ENCODE measurements around the gene MESD.

Gene MESD

DNA sequence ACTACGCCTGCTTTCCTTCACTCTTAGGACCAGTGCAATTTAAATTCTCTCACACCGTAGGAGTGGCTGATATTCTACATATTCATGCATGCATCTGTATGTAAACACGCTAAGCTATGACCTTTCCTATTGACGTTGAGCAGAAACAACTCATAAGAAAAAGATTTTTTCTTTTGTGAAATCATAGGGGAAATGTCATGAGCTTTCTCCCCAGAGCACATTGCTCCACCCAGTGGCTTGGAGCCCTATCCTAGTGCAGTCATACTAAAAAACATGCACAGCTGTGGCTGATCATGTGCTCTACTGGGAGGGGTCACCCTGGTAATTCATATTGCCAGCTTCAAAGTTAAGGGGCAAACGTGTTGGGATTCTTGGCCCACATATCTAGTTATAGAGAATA lies 1.8 kb upstream of the MESD start:
- DNase-seq (ENCODE audit: low read depth in 2 of 2) = no peak

DNA sequence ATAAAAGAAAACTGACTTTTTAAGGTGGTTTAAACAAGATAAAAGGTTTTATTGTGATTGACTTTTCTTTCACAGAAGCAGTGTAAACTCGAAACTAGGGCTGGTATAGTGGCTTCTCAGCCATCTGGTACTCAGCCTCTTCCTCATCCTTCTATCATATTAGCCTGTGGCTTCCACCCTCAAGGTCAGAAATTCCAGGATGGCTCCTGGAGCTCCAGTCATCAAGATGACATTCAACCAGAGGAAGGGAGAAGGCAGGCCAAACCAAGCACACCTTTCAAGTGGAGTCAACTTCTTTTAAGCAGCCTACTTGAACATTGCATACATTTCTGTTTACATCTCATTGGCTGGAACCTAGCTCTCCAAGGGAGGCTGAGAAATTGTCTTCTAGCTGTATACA lies 1.3 kb upstream of the MESD start:
- DNase-seq (ENCODE audit: low read depth in 2 of 2) = no peak

DNA sequence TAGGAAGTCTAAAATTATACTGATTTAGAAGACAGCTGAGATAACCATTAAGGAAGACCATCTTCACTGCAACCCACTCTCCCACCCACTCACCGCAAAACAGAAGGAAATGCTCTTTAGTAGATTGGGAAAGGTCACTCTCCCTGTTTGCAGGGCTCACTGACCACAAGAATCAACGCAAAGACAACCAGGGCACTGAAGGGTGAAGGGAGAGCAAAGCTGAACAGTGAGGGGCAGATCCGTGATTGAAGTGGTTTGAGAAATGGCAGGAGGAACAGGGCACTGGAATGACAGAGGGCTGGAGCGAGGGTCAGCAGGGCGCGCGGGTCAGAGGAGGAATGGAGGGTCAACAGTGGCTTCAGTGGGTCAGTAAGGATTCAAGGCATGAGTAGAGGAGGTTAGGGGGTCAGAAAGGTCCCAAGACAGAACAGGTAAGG lies 520 bp downstream of the MESD start:
- DNase-seq (ENCODE audit: low read depth in 2 of 2) = no peak

DNA sequence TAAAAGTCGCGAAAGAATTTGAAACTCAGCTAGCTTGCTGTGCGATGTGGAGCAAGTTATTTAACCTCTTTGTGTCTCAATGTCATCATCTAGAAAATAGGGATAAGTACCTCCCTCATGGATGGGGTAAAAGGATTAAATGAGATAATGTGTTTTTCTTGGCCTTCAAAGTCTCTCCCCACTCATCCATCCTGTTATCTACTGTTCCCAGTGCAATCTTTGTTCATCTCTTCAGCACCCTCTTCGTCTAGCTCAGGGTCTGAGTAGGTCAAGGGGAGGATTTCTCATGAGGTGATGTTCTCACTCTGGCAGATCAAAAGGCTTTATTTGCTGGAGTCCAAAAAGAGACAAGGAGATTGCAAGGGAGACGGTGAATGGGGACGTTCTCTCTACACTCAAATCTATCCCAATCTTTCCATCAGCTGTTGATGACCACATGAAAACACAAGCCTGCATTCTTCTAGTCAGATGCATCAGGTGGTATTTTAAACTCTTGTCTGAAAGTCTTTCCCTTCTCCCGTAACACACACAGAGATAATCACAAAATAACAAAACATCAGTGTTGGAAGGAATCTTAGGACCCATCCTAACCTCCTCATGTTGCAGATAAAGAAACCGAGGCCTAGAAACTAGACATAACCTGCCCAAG lies 1.3 kb downstream of the MESD start:
- no peak for DNase-seq (ENCODE audit: low read depth in 2 of 2)

DNA sequence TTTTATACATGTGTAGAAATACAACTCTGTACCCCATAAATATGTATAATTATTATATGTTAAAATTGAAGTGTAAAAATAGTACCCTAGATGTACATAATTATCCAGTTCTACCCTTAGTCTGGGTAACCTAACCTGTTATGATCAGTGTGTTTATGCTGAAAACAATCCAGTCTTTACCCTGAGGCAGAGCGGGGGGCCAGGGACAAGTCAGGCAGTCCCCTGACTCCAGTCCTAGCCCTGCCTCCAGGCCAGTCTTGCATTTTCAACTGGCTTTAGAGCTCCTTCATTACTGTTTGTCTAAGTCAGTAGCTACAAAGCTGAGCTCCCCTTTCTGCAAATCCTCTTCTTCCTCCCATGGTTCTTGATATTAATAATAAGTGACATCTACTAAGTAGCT lies 3.1 kb downstream of the MESD start:
- no peak for DNase-seq (ENCODE audit: low read depth in 2 of 2)

DNA sequence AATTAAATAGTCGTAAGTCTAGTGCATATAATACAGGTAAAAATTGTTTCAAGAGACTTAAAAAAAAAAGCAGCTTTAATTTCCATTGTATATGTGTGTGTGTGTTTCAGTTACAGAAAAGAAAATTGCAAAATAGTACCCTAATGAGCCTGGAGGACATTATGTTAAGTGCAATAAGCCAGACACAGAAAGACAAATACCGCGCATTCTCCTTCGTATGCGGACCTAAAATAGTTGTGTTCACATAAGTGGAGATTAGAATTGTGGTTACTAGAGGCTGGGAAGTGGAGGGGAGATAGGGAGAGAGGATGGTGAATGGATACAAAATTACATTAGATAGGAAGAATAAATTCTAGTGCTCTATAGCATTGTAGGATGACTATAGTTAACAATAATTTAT lies 3.6 kb downstream of the MESD start:
- no peak for DNase-seq (ENCODE audit: low read depth in 2 of 2)

DNA sequence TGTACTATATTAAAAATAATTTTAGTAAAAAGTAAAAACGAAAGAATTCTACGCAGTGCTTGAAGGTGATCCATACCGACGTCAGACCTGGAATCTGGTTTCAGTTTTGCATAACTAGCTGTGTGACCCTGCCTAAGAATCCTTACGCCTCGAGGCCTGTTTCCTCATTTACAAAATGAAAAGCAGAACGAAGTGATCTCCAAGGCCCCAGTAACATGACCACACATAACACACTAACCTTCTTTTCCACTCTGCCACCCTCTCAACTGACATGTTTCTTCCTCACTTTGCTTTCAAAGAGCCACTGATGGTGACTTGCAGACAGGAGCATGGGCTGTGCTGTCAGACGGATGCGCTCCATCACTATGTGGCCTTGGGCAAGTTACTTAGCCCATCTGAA lies 4.8 kb downstream of the MESD start:
- DNase-seq (ENCODE audit: low read depth in 2 of 2) = no peak

DNA sequence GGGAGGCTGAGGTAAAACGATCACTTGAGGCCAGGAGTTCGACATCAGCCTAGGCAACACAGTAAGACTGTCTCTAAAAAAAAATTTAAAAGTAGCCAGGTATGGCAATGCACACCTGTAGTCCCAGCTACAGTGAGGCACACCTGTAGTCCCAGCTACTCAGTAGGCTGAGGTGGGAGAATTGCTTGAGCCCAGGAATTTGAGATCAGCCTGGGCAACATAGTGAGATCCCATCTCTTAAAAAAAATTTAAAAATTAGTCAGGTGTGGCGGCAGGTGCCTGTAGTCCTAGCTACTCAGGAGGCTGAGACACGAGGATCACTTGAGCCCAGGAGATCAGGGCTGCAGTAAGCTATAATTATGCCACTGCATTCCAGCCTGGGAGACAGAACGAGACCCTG lies 6.8 kb downstream of the MESD start:
- DNase-seq (ENCODE audit: low read depth in 2 of 2) = no peak

DNA sequence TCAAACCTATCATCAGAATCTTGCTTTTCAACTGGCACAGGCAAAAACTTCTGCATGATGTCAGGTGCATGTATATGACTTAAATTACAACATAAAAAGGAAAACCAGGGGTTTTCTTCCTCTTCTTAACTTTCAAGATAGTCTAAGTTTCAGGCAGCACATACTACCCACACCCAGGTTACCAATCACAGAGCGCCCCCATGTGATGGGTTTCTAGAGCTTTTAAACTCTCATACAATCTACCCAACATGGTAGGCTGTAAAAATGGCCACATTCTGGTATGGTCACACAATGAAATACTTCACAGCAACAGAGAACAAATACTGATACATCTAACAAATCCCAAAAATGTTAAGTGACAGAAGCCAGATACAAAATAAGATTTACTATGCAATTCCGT lies 7.4 kb downstream of the MESD start:
- DNase-seq (ENCODE audit: low read depth in 2 of 2) = no peak

DNA sequence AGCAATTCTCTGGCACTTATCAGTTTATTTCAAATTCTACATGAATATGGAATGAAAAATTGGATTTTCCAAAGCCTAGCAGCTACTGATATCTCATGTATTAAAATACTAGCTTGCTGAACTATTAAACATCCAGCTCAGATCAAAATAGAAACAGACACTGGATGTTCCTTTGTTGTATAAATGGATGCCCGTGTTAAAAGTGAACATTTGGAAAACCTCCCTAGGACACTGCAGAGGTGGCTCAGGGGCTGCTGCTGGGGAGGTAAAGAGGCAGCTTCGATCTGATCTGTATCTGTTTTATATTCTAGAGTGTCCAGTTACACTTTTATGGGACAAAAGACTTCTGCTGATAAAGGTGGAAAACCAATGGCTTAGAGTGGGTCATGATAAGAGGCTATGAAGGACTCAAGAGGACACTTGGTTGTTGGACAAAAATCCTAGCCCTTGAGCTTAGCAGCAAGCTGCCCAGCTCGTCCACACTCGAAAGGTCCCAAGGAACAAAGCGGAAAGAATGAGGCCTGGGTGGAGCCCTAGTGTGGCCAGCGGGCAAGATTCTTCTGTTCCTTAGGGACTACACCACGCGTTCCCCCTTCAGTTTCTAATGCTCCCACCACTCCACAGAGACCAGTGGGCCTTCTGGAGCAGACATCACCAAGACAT lies 9.9 kb downstream of the MESD start:
- DNase-seq (ENCODE audit: low read depth in 2 of 2) = no peak

DNA sequence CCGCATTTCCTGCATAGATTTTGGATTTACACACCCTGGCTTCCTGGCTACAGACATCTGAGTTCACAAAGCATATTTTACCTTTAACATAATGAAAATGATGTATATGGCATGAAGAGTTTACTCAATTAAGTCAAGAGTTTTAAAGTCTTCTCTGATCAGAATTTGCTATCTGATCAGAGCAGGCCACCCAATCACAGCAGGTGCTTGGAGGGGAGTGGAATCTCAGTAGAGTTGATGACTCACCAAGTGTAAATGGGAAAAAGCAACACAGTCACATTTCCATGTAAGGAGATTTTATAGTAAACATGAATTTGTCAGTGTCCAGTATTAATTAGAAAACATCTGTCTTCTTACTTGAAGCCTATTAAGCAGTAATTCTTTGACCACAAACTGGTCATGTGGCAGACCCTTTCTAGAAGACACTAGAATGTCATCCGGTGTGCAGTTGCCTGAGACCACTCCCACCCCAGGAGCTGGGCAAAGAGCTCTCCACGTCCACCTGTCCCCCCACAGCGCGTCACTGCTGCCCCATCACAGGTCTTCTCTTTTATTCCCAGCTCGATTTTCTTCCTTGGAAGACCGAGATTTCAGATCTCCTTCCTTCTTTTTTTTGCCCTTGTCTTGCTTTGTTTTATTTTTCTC lies 10.8 kb downstream of the MESD start:
- no peak for DNase-seq (ENCODE audit: low read depth in 2 of 2)

DNA sequence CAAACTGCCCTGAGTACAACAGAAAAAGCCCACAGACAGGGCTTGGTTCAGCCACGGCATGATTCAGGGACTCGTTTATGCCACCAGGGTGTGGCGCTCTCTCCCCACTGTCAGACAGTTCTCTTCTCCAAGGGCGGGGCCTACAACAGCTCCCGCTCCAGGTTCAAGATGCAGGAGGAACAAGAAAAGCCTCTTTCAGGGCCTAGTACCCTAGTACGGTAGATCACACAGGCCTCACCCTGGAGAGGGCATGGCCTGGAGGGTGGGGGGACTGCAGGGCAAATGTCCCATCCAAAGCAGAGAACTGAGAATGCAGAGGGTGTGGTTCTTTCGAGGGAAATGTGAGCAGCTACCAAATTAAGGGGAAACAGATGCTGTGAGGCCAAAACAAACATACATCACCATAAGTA lies 12.0 kb downstream of the MESD start:
- no peak for DNase-seq (ENCODE audit: low read depth in 2 of 2)

DNA sequence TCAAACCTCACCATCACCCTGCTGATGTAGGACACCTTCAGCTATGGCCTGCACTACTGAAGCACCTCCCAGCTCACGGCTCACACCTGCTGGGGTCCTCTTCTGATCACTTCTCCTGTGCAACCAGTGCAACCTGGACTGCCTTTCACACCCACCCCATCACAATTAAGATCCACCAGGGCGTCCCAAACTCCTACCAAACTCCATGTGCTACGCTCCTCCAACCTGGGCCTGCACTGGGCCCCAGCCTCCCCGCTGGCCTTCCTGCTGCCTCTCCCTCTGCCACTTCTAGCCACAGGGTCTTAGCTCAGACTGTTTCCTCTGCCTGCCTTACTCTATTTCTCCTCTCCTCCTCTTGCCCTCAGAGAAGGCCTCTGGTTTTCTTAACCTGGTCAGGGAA lies 12.8 kb downstream of the MESD start:
- no peak for DNase-seq (ENCODE audit: low read depth in 2 of 2)

DNA sequence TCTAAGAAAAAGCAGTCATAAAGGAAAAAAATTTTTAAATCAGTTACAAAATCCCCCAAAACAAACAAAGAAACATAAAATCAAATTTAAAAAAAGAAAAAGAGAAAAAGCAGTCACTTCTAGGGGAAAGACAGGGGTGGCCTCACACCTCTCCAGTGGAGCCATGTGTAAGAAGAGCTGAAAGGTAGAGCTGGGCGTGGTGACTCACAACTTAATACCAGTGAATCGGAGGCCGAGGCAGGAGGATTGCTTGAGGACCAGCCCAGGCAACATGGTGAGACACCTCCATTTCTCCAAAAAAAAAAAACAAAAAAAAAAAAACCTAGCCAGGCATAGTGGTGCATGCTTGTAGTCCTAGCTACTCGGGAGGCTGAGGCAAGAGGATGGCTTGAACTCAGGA lies 14.7 kb downstream of the MESD start:
- no peak for DNase-seq (ENCODE audit: low read depth in 2 of 2)

DNA sequence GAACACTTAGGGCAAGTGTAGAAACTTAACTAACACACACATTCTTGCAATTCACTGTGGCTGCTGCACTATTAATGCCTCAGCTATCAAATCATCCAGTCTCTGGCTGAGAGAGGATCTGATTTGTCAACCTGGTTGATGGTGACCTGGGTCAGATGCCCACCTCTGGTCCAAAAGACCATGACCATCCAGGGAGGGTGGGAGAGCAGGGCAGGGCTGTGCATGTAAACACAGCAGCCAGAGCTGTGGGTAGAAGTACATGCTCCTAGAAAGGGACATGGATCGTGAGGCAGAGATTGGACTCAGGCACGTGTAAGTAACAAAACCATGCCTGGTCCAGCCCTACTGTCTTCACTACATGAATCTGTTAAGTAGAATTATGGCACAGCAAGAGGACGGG lies 17.3 kb downstream of the MESD start:
- no peak for DNase-seq (ENCODE audit: low read depth in 2 of 2)

DNA sequence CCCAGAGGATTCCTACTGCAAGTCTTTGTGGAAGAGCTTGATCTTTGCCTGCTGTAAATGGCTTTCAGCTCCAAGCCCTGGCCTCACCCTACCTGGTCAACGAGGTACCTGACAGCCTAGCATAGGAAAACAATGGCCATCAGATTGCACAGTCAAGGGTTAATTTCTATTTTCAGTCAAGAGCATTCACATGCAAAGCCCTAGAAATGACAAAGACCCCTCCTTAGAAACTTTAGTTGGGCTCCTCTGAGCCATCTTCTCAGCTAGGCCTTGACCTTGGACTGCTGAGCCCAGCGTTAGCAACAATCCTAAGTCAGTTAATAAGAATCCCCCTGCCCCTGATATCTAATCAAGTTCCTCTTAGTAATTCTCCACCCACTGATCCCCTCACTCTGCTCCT lies 18.5 kb downstream of the MESD start:
- no peak for DNase-seq (ENCODE audit: low read depth in 2 of 2)

DNA sequence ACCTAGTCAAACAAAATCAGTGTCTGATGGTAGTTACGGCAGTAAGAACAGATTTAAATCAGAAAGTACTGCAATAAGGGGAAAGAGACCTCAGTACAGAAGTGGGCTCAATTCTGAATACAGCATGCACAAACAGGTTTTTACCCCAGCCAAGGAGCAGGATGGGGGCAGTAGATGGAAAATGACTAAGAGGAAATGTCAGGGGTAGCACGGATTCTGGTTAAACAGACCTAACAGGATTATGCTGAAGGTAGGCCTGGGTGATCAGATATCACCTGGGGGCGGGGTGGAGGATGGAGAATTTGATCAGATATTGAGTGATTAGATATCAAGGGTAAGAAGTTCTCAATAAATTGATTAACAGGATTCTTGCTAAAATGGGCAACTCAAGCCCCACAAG lies 19.0 kb downstream of the MESD start:
- DNase-seq (ENCODE audit: low read depth in 2 of 2) = no peak

DNA sequence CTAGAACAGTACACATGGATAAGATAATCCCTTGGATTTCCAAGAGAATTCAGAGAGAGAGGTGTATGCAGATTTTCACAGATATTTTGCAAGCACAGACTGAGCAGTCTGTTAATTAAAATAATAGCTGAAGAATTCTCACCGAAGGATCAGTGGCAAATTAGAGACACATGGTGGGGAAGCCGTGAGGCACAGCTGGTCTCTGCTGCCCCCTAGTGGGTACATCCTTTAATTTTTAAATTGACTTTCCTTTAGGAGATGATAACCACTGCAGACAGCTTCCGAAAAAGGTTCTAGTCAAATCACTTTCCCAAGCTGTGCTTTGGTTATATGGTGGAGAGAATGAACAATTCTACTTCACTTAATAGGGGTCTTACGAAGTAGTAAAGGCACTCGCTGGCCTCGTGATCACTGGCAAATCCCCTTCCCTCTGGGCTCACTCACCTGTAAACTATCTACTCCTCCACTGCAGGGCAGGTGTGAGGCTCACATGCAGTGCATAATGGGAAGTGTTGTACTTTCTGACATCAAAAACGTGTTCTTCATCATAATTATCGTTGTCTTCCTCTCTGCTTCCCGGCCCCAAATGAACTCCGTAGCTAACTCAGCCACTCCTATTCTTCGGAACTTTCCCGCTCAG lies 19.5 kb downstream of the MESD start:
- peak; percentile 56 to 60 for DNase-seq (ENCODE audit: low read depth in 2 of 2)

DNA sequence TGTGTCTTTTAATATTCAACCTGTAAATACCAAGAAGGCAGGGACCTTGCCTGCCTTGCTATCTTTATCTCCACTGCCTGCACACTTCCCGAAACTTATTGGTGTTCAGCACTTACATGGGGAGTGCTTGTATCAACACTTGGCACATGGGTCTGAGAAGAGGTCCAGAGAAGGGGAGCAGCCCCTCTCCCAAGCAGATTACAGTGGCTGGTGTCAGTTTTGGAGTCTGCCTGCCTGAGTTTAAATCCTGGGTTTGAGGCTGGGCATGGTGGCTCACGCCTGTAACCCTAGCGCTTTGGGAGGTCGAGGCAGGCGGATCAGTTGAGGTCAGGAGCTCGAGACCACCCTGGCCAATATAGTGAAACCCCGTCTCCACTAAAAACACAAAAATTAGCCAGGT lies 20.3 kb downstream of the MESD start:
- no peak for DNase-seq (ENCODE audit: low read depth in 2 of 2)

DNA sequence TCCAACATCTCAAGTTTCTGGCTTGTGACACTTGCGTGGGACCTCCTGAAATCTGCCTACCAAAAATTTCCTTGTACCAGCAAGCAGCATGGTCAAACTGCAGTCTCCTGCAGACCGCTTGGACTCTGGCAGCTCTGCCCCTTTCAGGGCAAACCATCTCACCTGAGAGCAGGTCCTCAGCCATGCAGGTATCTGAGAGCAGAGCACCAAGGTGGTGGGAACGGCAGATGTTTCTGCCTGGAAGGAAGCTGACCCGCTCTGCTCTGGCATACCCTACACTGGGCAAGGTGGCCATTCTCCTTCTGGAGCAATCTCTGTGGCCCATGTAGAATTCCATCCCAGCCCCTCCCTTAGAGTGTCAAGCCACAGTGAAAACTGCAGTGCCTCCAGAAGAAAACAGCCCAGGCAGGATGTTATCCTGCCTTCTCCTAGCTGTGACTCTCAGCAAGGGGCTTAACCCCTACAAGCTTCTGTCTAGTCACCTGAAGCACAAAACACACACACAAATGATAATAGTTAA lies 21.6 kb downstream of the MESD start:
- no peak for DNase-seq (ENCODE audit: low read depth in 2 of 2)

DNA sequence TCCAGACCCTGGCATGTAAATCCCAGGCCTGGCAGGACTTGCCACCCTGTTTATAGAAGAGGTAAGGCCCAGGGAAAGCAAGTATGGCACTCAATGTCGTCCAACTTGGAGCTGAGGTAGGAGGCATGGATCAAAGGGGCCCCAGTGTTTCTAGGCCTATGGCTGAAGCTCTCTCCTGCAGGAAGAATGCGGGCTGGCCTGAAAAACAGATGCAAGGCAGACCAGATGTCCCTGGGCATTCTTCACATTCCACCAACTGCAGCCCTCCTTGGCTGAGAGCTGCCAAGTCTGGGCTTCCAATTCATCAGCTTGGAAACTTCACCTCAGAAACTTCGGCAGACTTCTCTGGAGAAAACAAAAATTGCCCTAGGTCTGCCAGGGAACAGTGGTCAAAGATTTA lies 22.2 kb downstream of the MESD start:
- peak; percentile 77 to 79 for DNase-seq (ENCODE audit: low read depth in 2 of 2)

DNA sequence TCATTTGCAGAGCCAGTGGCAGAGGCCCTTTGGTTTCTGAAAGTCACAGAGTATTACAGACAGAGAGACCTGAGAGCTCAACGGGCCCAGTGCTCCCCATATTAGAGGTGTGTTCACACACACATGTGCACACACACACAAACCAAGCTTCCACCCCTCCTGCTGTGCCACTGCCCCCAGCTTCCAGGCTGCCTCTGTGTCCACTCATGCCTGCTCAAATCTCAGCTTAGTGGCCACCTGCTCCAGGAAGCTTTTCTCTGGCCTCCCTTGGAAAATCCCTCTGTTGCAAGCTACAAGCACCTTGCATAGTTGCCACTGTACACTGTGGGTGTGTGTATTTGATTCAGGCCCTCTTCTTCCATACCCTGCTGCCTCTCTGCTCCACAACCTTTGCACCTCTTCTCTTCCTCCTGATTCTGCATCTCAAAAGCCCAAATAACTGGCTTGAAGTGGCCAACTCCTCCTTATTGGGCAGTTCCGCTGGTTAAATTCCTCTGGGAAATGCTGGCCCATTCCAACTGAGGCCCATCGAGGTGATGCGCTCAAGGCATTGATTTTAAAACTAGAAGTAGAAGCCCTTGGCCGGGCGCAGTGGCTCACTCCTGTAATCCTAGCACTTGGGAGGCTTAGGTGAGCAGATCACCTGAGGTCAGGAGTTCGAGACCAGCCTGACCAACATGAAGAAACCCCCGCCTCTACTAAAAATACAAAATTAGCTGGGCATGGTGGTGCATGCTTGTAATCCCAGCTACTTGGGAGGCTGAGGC lies 23.0 kb downstream of the MESD start:
- no peak for DNase-seq (ENCODE audit: low read depth in 2 of 2)

Measured in fibroblast of skin of left quadriceps (primary cell).